CD4-positive, alpha-beta T cell (primary cell): ENCODE data around the gene AGAP1. TPM values are rescaled to one million over a fixed set of nuclear protein-coding genes. Genes with fewer than 3 reads are reported as not detected.

ENCODE experiments used
- ATAC-seq: fragments of 200-7000 bp; cut with Tn5 transposase; one replicate; pipeline ENCODE4 v1.10.0; 2022; ENCODE audit warnings: mild to moderate bottlenecking; ENCODE audit not compliant: poor library complexity
- CTCF ChIA-PET: fragments of 350-600 bp; sonication (Branson Sonifier 250); formaldehyde crosslinking; loops from one replicate; lab custom pipeline; 2021; ENCODE audit warnings: antibody characterized with exemption, inconsistent platforms; lab: Charles Lee
- POLR2A ChIA-PET: fragments of 350-600 bp; sonication (Branson Sonifier 250); formaldehyde crosslinking; loops from one replicate; lab custom pipeline; 2021; ENCODE audit warnings: antibody characterized with exemption, inconsistent platforms; lab: Charles Lee
- DNase-seq, 14 experiments: peaks; one replicate each; pipeline ENCODE4 v3.0.0-alpha.2; 2013 to 2020; ENCODE audit warnings: mixed read lengths in 2 of 14
- H3K27ac ChIP-seq, 2 donors: one replicate each; pipeline versions ENCODE4 v1.5.1 to v1.7.0; 2013; ENCODE audit warnings: low read length in 2 of 2, low read depth in 1 of 2, mild to moderate bottlenecking in 1 of 2
- H3K27me3 ChIP-seq, 2 experiments: 1 replicate in 1 of 2; 2 replicates in 1 of 2; pipeline versions ENCODE4 v1.6.1 to v1.7.0; 2013; ENCODE audit warnings: low read length in 2 of 2, control low read depth in 1 of 2, mild to moderate bottlenecking in 1 of 2, moderate library complexity in 1 of 2; ENCODE audit not compliant: insufficient read depth in 2 of 2, control insufficient read depth in 1 of 2
- H3K36me3 ChIP-seq: one replicate; pipeline ENCODE4 v1.6.1; 2013; ENCODE audit warnings: low read length, control low read depth; ENCODE audit not compliant: insufficient read depth
- H3K4me1 ChIP-seq: one replicate; pipeline ENCODE4 v1.6.1; 2013; ENCODE audit warnings: low read length, control low read depth; ENCODE audit not compliant: insufficient read depth
- H3K4me3 ChIP-seq: one replicate; pipeline ENCODE4 v1.5.1; 2013; ENCODE audit warnings: mild to moderate bottlenecking, low read length, moderate library complexity
- H3K9me3 ChIP-seq, 2 experiments: 1 replicate in 1 of 2; 2 replicates in 1 of 2; pipeline versions ENCODE4 v1.6.1 to v1.7.0; 2013; ENCODE audit warnings: low read length in 2 of 2, mild to moderate bottlenecking in 2 of 2, control low read depth in 1 of 2, moderate library complexity in 1 of 2; ENCODE audit not compliant: control insufficient read depth in 1 of 2, insufficient read depth in 1 of 2
- H3K27ac Mint-ChIP-seq: one replicate; pipeline ENCODE4 v1.8.0; 2020; ENCODE audit warnings: mixed read lengths
- H3K27me3 Mint-ChIP-seq: one replicate; pipeline ENCODE4 v1.8.0; 2021; ENCODE audit warnings: mixed read lengths
- H3K36me3 Mint-ChIP-seq: one replicate; pipeline ENCODE4 v1.8.0; 2021; ENCODE audit warnings: low read depth, mixed read lengths
- H3K4me1 Mint-ChIP-seq: one replicate; pipeline ENCODE4 v1.8.0; 2021; ENCODE audit warnings: low read depth, mixed read lengths
- H3K4me3 Mint-ChIP-seq: one replicate; pipeline ENCODE4 v1.8.0; 2020; ENCODE audit warnings: mild to moderate bottlenecking, mixed read lengths
- H3K9me3 Mint-ChIP-seq: one replicate; pipeline ENCODE4 v1.8.0; 2020; ENCODE audit warnings: mixed read lengths
- CTCF ChIP-seq: fragments of 200-600 bp; IDR thresholded peaks from one replicate; pipeline ENCODE4 v1.8.0; 2022; ENCODE audit warnings: antibody characterized with exemption, mild to moderate bottlenecking
- intact Hi-C, 2 experiments: fragments of 100-400 bp; cut with DNase I in 1 of 2; cut with micrococcal nuclease in 1 of 2; formaldehyde crosslinking; loops; one replicate each; pipeline versions ENCODE4 v1.15.1 to v1.9.0; 2023 to 2025; cut with DNase I, micrococcal nuclease
- total RNA-seq, 174 experiments: library from RNA in 2 of 174; stranded (reverse) in 2 of 174; gene quantifications; one replicate each; pipeline ENCODE4 v1.2.3 and lab custom pipeline; 2021 to 2026

AGAP1 gene
- total RNA-seq, 2 experiments from 2014 or later = 2.6 to 3.1 TPM

- DNase-seq = no peak
- H3K4me3 Mint-ChIP-seq = no peak overlapping the region
- H3K36me3 ChIP-seq = no peaks in the 10 kb centered on the region
- H3K4me3 ChIP-seq = no peak overlapping the region
- H3K27me3 ChIP-seq = no peaks in the 10 kb centered on the region
- no peaks in the 10 kb centered on the region for H3K4me1 Mint-ChIP-seq
- no peaks in the 10 kb centered on the region for H3K36me3 Mint-ChIP-seq
- ChIA-PET POLR2A (no interaction called here), CTCF (no interaction called here)
- no peak for TF ChIP-seq CTCF
- peaks cover 0 to 4% of the 10 kb centered on the region in 2 experiments for H3K9me3 ChIP-seq
- H3K9me3 Mint-ChIP-seq = no peaks in the 10 kb centered on the region
- no peak for ATAC-seq
- no peak overlapping the region for H3K27ac ChIP-seq
- H3K27me3 Mint-ChIP-seq = peaks cover 5% of the 10 kb centered on the region
- intact Hi-C loops = no loop called here
- H3K27ac Mint-ChIP-seq = no peak overlapping the region
- H3K4me1 ChIP-seq = no peaks in the 10 kb centered on the region
Observed at GRCh38 chr2:235893129-235893698, 399.4 kb downstream of the AGAP1 start.

DNA sequence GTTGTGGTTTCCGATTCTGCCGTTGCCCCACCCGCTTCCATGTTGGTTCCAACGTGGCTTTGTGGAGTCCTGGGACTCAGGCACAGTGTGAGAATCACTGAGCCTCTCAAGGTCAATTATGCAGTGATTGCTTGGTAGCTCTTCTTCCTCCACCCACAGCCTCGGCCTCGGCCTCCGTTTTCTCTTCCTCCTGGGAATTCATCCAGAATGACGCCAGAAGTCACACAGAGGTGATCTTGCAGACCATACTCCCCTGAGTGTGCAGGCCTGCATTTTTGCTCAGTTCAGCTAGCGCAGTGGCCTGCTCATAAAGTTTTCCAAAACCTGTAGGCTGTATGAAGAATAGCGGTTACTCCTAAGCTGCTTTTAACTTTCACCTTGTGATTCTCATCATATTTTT lies 401.0 kb downstream of the AGAP1 start:
- ChIA-PET CTCF (no interaction called here), POLR2A (no interaction called here)
- no peak overlapping the region for H3K27ac Mint-ChIP-seq

DNA sequence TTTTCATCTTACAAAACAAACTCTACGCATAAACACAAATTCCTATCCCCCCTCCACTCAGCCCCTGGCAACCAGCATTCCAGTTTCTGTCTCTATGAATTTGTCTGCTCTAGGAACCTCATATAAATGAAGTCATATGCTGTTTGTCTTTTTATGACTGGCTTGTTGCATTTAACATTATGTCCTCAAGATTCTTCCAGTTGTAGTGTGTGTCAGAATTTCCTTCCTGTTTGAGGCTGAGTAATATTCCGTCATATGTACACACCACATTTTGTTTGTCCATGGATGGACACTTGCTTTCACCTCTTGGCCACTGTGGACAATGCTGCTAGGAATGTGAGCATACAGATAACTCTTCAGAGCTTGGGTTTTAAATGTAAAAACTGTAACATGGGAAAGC lies 402.2 kb downstream of the AGAP1 start:
- Histone ChIP-seq H3K27ac (no peak overlapping the region), H3K9me3 (no peaks in the 10 kb centered on the region), H3K4me1 (no peaks in the 10 kb centered on the region), H3K4me3 (no peak overlapping the region), H3K27me3 (no peaks in the 10 kb centered on the region), H3K36me3 (no peaks in the 10 kb centered on the region)
- TF ChIP-seq CTCF = no peak
- Mint-ChIP-seq H3K4me1 (no peaks in the 10 kb centered on the region), H3K27ac (no peak overlapping the region), H3K4me3 (no peak overlapping the region), H3K9me3 (no peaks in the 10 kb centered on the region), H3K27me3 (peaks cover 4% of the 10 kb centered on the region), H3K36me3 (no peaks in the 10 kb centered on the region)
- no peak for ATAC-seq
- no peak for DNase-seq
- intact Hi-C loops = no loop called here
- ChIA-PET POLR2A (no interaction called here), CTCF (no interaction called here)

More for the DNA sequence above, 401.0 kb downstream of the AGAP1 start:
- no peaks in the 10 kb centered on the region for H3K4me1 Mint-ChIP-seq
- no peak overlapping the region for H3K27ac ChIP-seq
- no peaks in the 10 kb centered on the region for H3K4me1 ChIP-seq
- DNase-seq (no peak), ATAC-seq (no peak)
- no peaks in the 10 kb centered on the region for H3K27me3 ChIP-seq
- H3K4me3 ChIP-seq = no peak overlapping the region
- intact Hi-C loops = no loop called here
- no peaks in the 10 kb centered on the region for H3K36me3 Mint-ChIP-seq
- no peaks in the 10 kb centered on the region for H3K9me3 ChIP-seq
- TF ChIP-seq CTCF = no peak
- no peaks in the 10 kb centered on the region for H3K36me3 ChIP-seq
- H3K4me3 Mint-ChIP-seq = no peak overlapping the region
- H3K9me3 Mint-ChIP-seq = no peaks in the 10 kb centered on the region
- H3K27me3 Mint-ChIP-seq = no peaks in the 10 kb centered on the region
